Prostate gland (tissue), 2 donors: ENCODE data around the gene SLC13A3. TPM values are rescaled to one million over a fixed set of nuclear protein-coding genes. Genes with fewer than 3 reads are reported as not detected.

ENCODE experiments used
- DNase-seq: peaks from one replicate; pipeline ENCODE4 v3.0.0-alpha.2; 2019; ENCODE audit warnings: low spot score
- H3K27ac ChIP-seq, 2 donors: fragments of 200-600 bp; sonication (generic); 2 replicates each; pipeline ENCODE4 v1.5.1; 2017 to 2019
- H3K27me3 ChIP-seq: fragments of 200-600 bp; sonication (generic); replicated peaks from 2 replicates; pipeline ENCODE4 v1.5.1; 2019; ENCODE audit not compliant: insufficient read depth
- H3K36me3 ChIP-seq, 2 donors: fragments of 200-600 bp; sonication (generic); 1 replicate in 1 of 2; 2 replicates in 1 of 2; pipeline versions ENCODE4 v1.5.1 to v1.8.1; 2017 to 2019
- H3K4me1 ChIP-seq: fragments of 200-600 bp; sonication (generic); replicated peaks from 2 replicates; pipeline ENCODE4 v1.5.1; 2019
- H3K4me3 ChIP-seq, 2 donors: fragments of 200-600 bp; sonication (generic); 2 replicates each; pipeline ENCODE4 v1.5.1; 2017 to 2019
- H3K9me3 ChIP-seq: fragments of 200-600 bp; sonication (generic); 2 replicates; pipeline ENCODE4 v1.5.1; 2017
- POLR2A ChIP-seq: fragments of 450-650 bp; IDR thresholded peaks from one replicate; pipeline ENCODE4 v1.6.1; 2016; ENCODE audit warnings: antibody characterized with exemption, mild to moderate bottlenecking
- POLR2AphosphoS5 ChIP-seq: sonication (generic); formaldehyde crosslinking; IDR thresholded peaks from one replicate; pipeline ENCODE4 v1.6.1; 2017; ENCODE audit warnings: antibody characterized with exemption
- WGBS: methylation state at CpG from one replicate; pipeline ENCODE4 v1.1.5; 2018; 5-methylcytosine and 5-hydroxymethylcytosine counted together
- intact Hi-C: fragments of 100-400 bp; cut with DNase I; formaldehyde crosslinking; loops from one replicate; pipeline ENCODE4 v1.14.2; 2022
- total RNA-seq, 2 donors: library from RNA; depleted of rRNA; stranded (reverse); fragments of >200 nt; gene quantifications; one replicate each; pipeline ENCODE4 v1.1.0, GENCODE V29; 2016
- TF ChIP-seq, protein P1 (sequence below), 4 experiments: fragments of 200-600 bp in 2 of 4; fragments of 450-650 bp in 2 of 4; sonication (generic) in 2 of 4; IDR thresholded peaks; 1 replicate in 3 of 4; 2 replicates in 1 of 4; pipeline ENCODE4 v1.5.1; 2016 to 2019; ENCODE audit warnings: antibody characterized with exemption in 4 of 4, mild to moderate bottlenecking in 2 of 4, moderate library complexity in 2 of 4

The SLC13A3 gene
- total RNA-seq, 2 donors from 2014 or later = 10.5 to 16.9 TPM

DNA sequence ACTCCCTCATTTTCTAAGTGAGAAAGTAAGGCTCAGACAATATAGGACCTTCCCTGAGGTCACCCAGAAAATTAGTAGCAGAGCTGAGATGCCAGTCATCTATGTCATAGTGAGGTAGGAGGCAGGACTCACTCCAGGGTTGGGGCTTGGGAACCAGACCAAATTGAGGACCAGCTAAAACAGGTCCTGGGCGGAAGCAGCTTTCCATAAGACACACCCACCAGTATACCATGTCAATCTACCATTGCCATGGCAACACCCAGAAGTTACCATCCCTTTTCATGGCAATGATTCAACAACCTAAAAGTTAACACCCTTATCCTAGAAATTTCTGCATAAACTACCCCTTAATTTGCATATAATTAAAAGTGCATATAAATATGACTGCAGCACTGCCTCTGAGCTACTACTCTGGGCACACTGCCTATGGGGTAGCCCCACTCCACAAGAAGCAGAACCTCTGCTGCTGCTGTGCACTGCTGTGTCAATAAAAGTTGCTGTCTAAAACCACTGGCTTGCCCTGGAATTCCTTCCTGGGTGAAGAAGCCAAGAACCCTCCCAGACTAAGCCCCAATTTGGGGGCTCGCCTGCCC is 70.5 kb downstream of the SLC13A3 start:
- Histone ChIP-seq H3K36me3 (no peaks in the 10 kb centered on the region), H3K4me1 (no peaks in the 10 kb centered on the region), H3K27ac (no peak overlapping the region), H3K4me3 (no peak overlapping the region), H3K27me3 (no peaks in the 10 kb centered on the region), H3K9me3 (no peaks in the 10 kb centered on the region)
- TF ChIP-seq, protein P1, sequence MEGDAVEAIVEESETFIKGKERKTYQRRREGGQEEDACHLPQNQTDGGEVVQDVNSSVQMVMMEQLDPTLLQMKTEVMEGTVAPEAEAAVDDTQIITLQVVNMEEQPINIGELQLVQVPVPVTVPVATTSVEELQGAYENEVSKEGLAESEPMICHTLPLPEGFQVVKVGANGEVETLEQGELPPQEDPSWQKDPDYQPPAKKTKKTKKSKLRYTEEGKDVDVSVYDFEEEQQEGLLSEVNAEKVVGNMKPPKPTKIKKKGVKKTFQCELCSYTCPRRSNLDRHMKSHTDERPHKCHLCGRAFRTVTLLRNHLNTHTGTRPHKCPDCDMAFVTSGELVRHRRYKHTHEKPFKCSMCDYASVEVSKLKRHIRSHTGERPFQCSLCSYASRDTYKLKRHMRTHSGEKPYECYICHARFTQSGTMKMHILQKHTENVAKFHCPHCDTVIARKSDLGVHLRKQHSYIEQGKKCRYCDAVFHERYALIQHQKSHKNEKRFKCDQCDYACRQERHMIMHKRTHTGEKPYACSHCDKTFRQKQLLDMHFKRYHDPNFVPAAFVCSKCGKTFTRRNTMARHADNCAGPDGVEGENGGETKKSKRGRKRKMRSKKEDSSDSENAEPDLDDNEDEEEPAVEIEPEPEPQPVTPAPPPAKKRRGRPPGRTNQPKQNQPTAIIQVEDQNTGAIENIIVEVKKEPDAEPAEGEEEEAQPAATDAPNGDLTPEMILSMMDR (IDR thresholded peaks at IDR 0.05) = no peak
- TF ChIP-seq POLR2A (no peak), POLR2AphosphoS5 (no peak)
- DNase-seq = no peak
- intact Hi-C loops = no loop called here
- 84% methylated on average over 2 of the region's 2 CpGs for WGBS

DNA sequence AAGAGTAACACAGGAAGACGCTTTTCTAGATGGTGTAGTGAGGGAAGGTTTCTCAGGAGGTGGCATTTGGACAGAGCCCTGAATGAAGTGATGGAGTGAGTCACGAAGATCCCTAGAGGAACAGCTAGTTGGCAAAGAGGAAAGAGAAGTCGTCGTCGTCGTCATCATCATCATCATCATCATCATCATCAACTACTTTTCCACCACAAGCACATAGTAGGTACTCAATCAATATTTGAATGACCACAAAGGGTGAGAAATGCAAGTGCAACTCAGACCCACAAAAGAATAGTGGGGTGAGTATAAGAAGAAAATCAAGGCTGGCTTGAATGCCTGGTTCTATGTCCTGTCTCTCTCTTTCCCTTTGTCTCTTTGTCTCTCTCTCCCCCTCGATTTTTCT is 72.5 kb downstream of the SLC13A3 start:
- H3K27me3 ChIP-seq = no peaks in the 10 kb centered on the region
- WGBS = 89% methylated on average over 7 of the region's 7 CpGs
- TF ChIP-seq POLR2AphosphoS5 (no peak), POLR2A (no peak)
- TF ChIP-seq, protein P1 (IDR thresholded peaks at IDR 0.05) = no peak
- intact Hi-C loops = no loop called here
- H3K27ac ChIP-seq = no peak overlapping the region
- no peaks in the 10 kb centered on the region for H3K9me3 ChIP-seq
- H3K36me3 ChIP-seq = no peaks in the 10 kb centered on the region
- no peak for DNase-seq
- H3K4me1 ChIP-seq = no peaks in the 10 kb centered on the region
- no peak overlapping the region for H3K4me3 ChIP-seq

DNA sequence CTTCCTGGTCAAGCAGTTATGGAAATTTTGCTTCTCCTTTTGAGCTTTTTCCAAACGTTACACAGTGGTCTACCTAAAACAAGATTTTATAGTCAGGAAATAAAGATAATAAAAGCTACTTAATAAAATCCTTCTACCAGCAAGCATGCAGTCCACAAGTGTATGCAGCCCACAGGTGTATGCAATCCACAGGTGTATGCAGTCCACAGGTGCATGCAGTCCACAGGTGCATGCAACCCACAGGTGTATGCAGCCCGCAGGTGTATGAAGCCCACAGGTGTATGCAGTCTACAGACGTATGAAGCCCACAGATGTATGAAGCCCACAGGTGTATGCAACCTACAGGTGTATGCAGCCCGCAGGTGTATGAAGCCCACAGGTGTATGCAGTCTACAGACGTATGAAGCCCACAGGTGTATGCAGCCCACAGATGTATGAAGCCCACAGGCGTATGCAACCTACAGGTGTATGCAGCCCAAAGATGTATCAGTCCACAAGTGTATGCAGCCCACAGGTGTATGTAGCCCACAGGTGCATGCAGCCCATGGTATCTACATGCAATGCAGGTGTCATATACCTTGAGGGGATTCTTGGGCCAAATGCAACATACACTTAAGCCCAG is 74.4 kb downstream of the SLC13A3 start:
- Histone ChIP-seq H3K27me3 (no peaks in the 10 kb centered on the region), H3K4me1 (no peaks in the 10 kb centered on the region), H3K4me3 (no peak overlapping the region), H3K9me3 (no peaks in the 10 kb centered on the region), H3K36me3 (no peaks in the 10 kb centered on the region), H3K27ac (no peak overlapping the region)
- intact Hi-C loops = no loop called here
- 80% methylated on average over 6 of the region's 6 CpGs for WGBS
- DNase-seq = no peak
- TF ChIP-seq POLR2A (no peak), POLR2AphosphoS5 (no peak)
- TF ChIP-seq, protein P1 (IDR thresholded peaks at IDR 0.05) = no peak

DNA sequence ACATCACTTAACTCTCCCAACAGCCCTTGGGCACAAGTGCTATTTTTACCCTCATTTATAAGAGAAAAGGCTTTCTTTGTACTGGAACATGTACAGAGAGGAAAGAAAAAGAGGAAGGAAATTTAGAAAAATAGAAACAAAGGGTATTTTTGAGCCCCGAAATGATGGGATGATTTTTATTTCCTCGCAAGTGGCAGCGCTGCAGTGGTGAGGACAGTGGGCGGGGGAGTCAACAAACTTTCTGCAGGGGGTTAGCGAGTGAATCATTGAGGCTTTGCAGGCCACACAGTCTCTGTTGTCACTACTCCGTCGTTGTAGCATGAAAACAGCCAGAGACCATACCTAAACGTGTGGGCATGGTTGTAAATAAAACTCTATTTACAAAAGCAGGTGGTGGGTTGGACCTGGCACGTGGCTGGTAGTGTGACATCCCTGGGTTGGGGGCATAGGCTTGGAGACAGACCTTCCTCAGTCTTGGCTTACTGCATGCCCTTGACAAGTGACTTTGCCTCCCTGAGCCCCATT is 75.3 kb downstream of the SLC13A3 start:
- intact Hi-C loops = no loop called here
- no peaks in the 10 kb centered on the region for H3K27me3 ChIP-seq
- H3K9me3 ChIP-seq = no peaks in the 10 kb centered on the region
- H3K36me3 ChIP-seq = no peaks in the 10 kb centered on the region
- 48% methylated on average over 9 of the region's 9 CpGs for WGBS
- H3K4me1 ChIP-seq = no peaks in the 10 kb centered on the region
- no peak overlapping the region for H3K27ac ChIP-seq
- DNase-seq = no peak
- TF ChIP-seq POLR2A (no peak), POLR2AphosphoS5 (no peak)
- TF ChIP-seq, protein P1 (IDR thresholded peaks at IDR 0.05) = no peak
- no peak overlapping the region for H3K4me3 ChIP-seq

DNA sequence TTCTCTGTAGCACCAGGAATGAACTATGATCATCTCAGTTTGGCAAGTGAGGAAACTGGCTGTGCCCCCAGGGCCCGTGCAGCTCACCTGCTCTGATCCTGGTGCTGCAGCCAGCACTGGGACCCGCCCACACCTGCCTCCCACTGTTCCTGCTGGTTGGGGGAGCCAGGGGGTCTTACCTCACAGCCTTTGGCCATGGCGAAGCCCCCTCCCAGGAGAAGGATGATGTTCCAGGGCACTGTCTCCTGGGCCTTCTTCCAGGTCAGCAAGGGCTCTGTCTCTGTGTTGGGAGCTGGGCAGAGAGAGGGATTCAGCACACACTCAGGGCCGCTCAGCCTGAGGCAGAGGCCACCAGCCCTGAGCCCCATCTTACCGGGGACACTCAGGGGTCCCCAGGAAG is 75.9 kb downstream of the SLC13A3 start:
- Histone ChIP-seq H3K27ac (no peak overlapping the region), H3K9me3 (no peaks in the 10 kb centered on the region), H3K4me1 (no peaks in the 10 kb centered on the region), H3K27me3 (no peaks in the 10 kb centered on the region), H3K36me3 (no peaks in the 10 kb centered on the region), H3K4me3 (no peak overlapping the region)
- TF ChIP-seq POLR2A = no peak
- TF ChIP-seq POLR2AphosphoS5 = no peak
- TF ChIP-seq, protein P1 (IDR thresholded peaks at IDR 0.05) = no peak
- DNase-seq = no peak
- intact Hi-C loops = no loop called here
- 68% methylated on average over 4 of the region's 5 CpGs for WGBS
